Activated T-helper 1 cell treated with Interleukin-2 at 50 U/mL for 16 hours (primary cell): ENCODE data around the gene BRD9.
"Not testable (repeated sequence)": the region's sequence is repeated elsewhere in the genome, so short reads cannot be mapped to it uniquely, and the experiment has no call there.

Experiments
- DNase-seq: peaks from one replicate; pipeline ENCODE4 v3.0.0-alpha.2; 2020; ENCODE audit warnings: low read depth

BRD9 gene

DNA sequence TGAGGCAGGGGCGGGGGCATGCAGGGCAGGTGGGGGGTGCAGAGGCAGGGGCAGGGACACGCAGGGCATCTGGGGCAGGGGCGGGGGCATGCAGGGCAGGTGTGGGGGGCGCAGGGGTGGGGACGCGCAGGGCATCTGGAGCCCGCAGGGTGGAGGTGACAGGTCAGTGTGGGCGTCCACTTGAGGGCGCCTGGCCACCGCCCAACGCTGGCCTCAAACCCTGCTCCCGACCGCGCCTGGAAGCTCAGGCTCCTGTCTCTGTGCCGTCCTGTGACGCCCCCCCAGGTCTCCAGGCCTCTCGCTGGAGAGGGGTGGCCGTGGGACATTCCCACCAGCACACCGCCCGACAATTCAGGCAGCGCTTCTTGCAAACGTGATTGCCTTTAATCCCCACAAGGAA, 48.7 kb downstream of the BRD9 start:
- DNase-seq, result not testable (repeated sequence)

GRCh38 chr5:843371-843770, 49.2 kb downstream of the BRD9 start:
- not testable (repeated sequence) for DNase-seq

GRCh38 chr5:842402-843221, 50.0 kb downstream of the BRD9 start:
- DNase-seq, result not testable (repeated sequence)

- DNase-seq, result not testable (repeated sequence)
Observed at GRCh38 chr5:841531-842401, 50.8 kb downstream of the BRD9 start.

DNA sequence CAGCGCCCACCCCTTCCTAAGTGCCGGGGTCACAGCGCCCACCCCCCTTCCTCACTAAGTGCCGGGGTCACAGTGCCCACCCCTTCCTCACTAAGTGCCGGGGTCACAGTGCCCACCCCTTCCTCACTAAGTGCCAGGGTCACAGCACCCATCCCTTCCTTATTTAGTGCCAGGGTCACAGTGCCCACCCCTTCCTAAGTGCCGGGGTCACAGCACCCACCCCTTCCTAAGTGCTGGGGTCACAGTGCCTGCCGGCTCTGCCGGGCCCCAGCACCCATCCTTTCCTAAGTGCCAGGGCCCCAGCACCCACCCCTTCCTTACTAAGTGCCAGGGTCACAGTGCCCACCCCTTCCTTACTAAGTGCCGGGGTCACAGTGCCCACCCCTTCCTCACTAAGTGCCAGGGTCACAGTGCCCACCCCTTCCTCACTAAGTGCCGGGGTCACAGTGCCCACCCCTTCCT, 51.6 kb downstream of the BRD9 start:
- not testable (repeated sequence) for DNase-seq

- not testable (repeated sequence) for DNase-seq
Observed at GRCh38 chr5:840118-840973, 52.3 kb downstream of the BRD9 start.

DNA sequence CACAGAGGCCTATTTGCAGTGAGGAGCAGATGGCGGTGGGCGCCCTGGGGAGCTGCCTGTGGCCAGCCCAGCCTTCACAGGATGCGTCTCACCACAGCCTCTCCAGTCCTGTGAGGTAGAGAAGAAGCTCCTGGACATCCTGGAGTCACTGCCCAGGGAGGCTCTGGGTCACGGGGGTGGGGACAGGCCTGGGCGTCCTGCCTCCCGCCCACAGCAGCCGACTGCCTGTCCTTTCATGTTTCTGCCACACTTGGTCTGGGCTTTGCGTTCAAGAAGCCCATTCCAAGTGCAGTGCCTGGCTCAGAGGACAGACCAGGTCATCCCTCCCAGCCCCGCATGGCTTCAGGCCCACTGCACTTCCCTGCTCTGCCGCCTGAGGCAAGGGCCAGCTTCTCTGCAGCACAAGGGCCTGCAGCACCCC, 54.2 kb downstream of the BRD9 start:
- not testable (repeated sequence) for DNase-seq

- not testable (repeated sequence) for DNase-seq
Observed at GRCh38 chr5:837621-838121, 54.9 kb downstream of the BRD9 start.

DNA sequence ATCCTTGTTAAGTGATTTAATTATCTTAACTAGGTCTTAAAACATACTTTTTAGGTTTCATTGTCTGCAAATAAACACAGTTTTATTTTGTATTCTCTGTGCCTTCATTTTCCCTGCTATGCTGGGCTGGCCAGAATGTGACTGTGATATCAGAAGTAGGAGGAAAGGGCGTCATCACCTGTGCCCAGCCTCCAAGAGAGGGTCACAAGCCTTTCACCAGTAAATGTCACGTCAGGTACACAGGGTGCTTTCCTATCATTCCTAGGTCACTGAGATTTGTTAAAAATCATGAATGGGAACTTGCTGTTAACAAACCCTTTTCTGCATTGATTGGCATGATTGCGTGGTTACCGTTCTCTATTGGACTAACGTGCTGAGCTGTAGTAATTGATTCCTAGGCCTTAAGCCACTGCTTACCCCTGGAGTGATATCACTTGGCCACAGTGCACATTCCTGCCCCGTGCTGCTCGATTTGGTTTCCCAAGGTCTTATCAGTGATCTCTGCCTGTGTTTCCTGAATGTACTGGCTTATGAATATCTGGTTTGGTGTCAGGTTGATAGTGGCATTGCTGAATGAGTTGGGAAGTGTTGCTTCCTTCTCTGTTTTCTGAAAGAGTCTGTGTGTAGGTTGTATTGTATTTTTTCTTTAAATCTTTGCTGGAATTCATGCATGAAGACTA, 56.5 kb downstream of the BRD9 start:
- not testable (repeated sequence) for DNase-seq

DNA sequence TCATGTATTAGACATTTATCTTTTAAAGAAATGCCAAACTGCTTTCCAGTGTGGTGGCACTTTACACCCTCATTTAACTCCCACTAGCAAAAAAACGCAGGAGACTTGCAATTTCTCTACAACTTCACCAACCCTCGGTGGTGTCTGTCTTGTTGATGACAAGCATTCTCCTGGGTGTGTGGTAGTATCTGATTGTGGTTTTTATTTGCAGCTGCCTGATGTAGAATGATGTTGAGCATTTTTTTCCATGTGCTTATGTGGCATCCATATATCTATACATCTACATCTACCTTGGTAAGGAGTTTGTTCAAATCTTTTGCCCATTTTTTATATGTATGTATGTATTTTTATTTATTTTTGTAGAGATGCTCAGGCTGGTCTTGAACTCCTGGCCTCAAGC, 58.6 kb downstream of the BRD9 start:
- not testable (repeated sequence) for DNase-seq

GRCh38 chr5:828194-828593, 64.4 kb downstream of the BRD9 start:
- not testable (repeated sequence) for DNase-seq

DNA sequence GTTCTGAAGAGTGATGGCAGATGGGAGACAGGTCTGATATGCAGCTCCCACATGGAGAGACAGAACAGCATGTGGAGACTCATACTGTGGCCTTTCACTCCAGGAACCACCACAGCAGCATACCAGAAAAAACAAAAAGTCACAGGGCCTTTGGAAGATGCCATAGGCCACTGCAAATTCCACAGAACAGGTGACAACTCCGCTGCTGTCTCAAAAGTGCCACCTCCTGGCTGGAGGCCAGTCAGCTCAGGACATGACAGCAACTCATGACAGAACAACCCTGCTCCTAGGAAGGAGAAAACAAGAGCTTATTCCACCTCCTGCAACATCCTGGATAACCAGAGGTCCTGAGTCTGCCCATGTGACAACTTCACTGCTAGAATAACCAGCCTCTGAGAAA, 67.1 kb downstream of the BRD9 start:
- not testable (repeated sequence) for DNase-seq

GRCh38 chr5:821504-821903, 71.1 kb downstream of the BRD9 start:
- DNase-seq, result no peak

DNA sequence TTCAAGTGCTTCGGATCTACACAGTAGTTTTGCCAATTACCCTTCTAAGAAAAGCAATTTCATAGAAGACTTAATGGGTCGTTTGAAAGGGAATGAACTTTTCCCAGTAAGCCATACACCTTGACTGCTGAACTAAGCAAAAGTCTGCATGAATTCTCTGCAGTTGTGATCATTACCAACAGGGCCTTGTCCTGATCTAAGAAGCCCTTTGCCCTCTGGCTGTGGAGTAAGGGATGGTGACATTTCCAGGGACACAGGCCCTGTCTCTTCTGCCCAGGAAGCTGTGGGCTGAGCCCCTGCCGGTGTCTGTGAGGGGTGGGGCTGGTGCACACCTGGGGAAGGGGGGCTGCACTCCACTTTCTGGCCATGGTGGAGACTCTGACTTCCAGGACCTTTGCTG, 72.4 kb downstream of the BRD9 start:
- no peak for DNase-seq

DNA sequence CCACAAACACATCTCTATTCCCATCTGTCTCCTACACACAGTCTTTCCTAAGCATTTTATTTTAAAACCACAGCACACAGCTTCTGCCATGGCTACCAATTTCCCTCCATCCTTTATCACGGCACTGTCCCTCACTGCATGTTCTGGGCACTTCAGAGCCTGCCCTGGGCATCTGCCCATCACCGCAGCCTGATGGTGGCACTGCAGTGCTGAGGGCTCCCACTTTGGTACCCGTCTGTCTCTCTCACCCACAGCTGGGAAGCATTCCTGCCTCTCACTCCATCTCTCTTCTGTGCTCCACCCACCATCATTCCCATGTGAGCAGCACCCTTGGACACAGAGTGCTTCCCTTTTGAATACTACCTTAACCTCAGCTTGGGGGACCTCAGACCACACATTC, 73.5 kb downstream of the BRD9 start:
- DNase-seq, result no peak

- no peak for DNase-seq
Observed at GRCh38 chr5:816176-816575, 76.4 kb downstream of the BRD9 start.

- DNase-seq, result no peak
Observed at GRCh38 chr5:815449-815848, 77.2 kb downstream of the BRD9 start.
